GM19043 (cell line): Measurements from ENCODE around the gene EPHB3.

ENCODE experiments used
- ATAC-seq: cut with Tn5 transposase; IDR thresholded peaks from one replicate; pipeline ENCODE4 v1.9.1; 2021; ENCODE audit warnings: low read depth; ENCODE audit not compliant: unreplicated experiment

The EPHB3 gene

GRCh38 chr3:184596233-184596632 is 34.6 kb downstream of the EPHB3 start:
- no peak for ATAC-seq

- ATAC-seq: no peak
Measured at GRCh38 chr3:184596886-184597575, 35.4 kb downstream of the EPHB3 start.

- no peak for ATAC-seq
Measured at GRCh38 chr3:184597829-184598573, 36.4 kb downstream of the EPHB3 start.

- ATAC-seq: no peak
Measured at GRCh38 chr3:184598574-184598927, 37.0 kb downstream of the EPHB3 start.

- ATAC-seq: no peak
Measured at GRCh38 chr3:184599143-184599542, 37.6 kb downstream of the EPHB3 start.

- no peak for ATAC-seq
Measured at GRCh38 chr3:184600685-184601377, 39.2 kb downstream of the EPHB3 start.

- ATAC-seq: no peak
Measured at GRCh38 chr3:184601576-184602371, 40.2 kb downstream of the EPHB3 start.

GRCh38 chr3:184602372-184603150 is 41.0 kb downstream of the EPHB3 start:
- no peak for ATAC-seq

- no peak for ATAC-seq
Measured at GRCh38 chr3:184603151-184604030, 41.8 kb downstream of the EPHB3 start.

- ATAC-seq: no peak
Measured at GRCh38 chr3:184604039-184604601, 42.5 kb downstream of the EPHB3 start.

- ATAC-seq: no peak
Measured at GRCh38 chr3:184604615-184605290, 43.2 kb downstream of the EPHB3 start.

- ATAC-seq: no peak
Measured at GRCh38 chr3:184608209-184608608, 46.6 kb downstream of the EPHB3 start.

GRCh38 chr3:184609476-184610244 is 48.1 kb downstream of the EPHB3 start:
- ATAC-seq: no peak

- ATAC-seq: no peak
Measured at GRCh38 chr3:184610245-184610871, 48.8 kb downstream of the EPHB3 start.

GRCh38 chr3:184611607-184612281 is 50.2 kb downstream of the EPHB3 start:
- ATAC-seq: no peak

GRCh38 chr3:184615396-184615795 is 53.8 kb downstream of the EPHB3 start:
- no peak for ATAC-seq
